Mucosa of rectum (tissue), 2 donors: ENCODE measurements around the gene PHC2.
A peak's percentile ranks its signal among the peaks of the same experiment; 100 is the strongest.

ENCODE experiments used
- H3K27ac ChIP-seq, 2 donors: one replicate each; pipeline ENCODE4 v1.7.0; 2013; ENCODE audit warnings: inconsistent platforms in 2 of 2, low read depth in 2 of 2, low read length in 2 of 2
- H3K27me3 ChIP-seq, 2 donors: one replicate each; pipeline ENCODE4 v1.7.0; 2013; ENCODE audit warnings: low read length in 2 of 2; ENCODE audit not compliant: control insufficient read depth in 2 of 2, insufficient read depth in 2 of 2
- H3K36me3 ChIP-seq, 2 donors: one replicate each; pipeline ENCODE4 v1.7.0; 2013; ENCODE audit warnings: low read length in 2 of 2; ENCODE audit not compliant: control insufficient read depth in 2 of 2, insufficient read depth in 2 of 2
- H3K4me1 ChIP-seq, 2 donors: one replicate each; pipeline ENCODE4 v1.7.0; 2013; ENCODE audit warnings: low read length in 2 of 2, mild to moderate bottlenecking in 1 of 2; ENCODE audit not compliant: control insufficient read depth in 2 of 2, insufficient read depth in 2 of 2
- H3K4me3 ChIP-seq, 2 donors: one replicate each; pipeline ENCODE4 v1.7.0; 2013; ENCODE audit warnings: low read length in 2 of 2
- H3K9ac ChIP-seq, 2 donors: one replicate each; pipeline ENCODE4 v1.7.0; 2013; ENCODE audit warnings: low read length in 2 of 2, low read depth in 1 of 2, mild to moderate bottlenecking in 1 of 2
- H3K9me3 ChIP-seq, 2 donors: one replicate each; pipeline ENCODE4 v1.7.0; 2013; ENCODE audit warnings: low read length in 2 of 2; ENCODE audit not compliant: control insufficient read depth in 2 of 2
- donor health status: healthy.
- donor health status: Normal muscosa, but diverticular disease.

Gene PHC2

GRCh38 chr1:33391343-33392078 lies 39.4 kb downstream of the PHC2 start:
- Histone ChIP-seq H3K36me3 (no peaks in the 10 kb centered on the region), H3K27me3 (no peaks in the 10 kb centered on the region), H3K27ac (no peak overlapping the region), H3K4me3 (no peak overlapping the region), H3K4me1 (peaks cover 4% of the 10 kb centered on the region in 2 donors), H3K9me3 (no peaks in the 10 kb centered on the region), H3K9ac (no peak overlapping the region)

GRCh38 chr1:33390542-33390941 lies 40.4 kb downstream of the PHC2 start:
- Histone ChIP-seq H3K9ac (no peak overlapping the region), H3K4me3 (no peak overlapping the region), H3K36me3 (no peaks in the 10 kb centered on the region), H3K4me1 (peaks cover 4% of the 10 kb centered on the region in 2 donors), H3K27ac (no peak overlapping the region), H3K27me3 (no peaks in the 10 kb centered on the region), H3K9me3 (no peaks in the 10 kb centered on the region)

DNA sequence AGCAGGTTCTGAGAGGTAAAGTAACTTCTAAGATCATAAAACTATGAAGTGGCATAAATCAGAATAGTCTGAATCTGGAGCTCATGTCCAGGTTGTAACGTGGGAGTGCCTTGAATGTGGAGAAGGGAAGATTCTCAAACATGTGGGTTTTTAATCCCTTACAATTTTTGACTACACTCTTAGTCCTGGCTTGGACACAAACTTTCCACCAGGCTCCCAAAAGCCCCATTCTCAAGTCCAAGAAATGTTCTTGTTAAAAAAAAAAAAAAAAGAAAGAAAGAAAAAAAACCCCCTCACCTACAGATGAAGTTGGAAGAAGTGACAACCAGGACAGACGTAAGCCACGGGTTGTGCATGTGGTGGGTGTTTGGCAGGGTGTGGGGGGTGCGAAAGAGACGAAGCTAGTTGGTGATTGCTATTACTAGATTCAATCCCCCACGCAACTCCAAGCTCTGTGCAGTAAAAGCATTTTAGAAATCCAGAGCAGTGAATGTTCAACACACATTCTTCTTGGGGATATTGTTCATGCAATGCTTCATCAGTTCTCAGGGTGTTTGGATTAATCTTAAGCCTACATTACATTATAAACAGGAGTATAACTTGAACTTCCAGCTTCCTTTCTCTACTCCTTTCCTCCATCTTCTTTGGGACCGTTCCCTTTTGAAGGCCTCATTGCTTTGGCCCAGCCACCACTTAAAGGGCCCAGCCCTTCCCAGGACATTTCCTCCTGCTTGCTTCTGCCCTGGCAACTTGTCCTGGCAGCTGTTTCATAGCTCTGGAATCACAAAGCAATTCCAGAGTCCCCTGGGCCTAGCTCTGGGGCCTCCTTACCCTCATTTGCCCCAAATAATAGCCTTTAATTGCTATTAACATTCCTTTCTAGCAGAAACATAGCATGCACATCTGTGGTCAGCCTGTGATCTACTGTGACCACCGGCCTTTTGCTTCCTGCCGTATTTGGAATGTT lies 41.8 kb downstream of the PHC2 start:
- peak overlapping the region in 1 of 2 donors; percentile 1 for H3K27ac ChIP-seq
- no peaks in the 10 kb centered on the region for H3K9me3 ChIP-seq
- no peak overlapping the region for H3K9ac ChIP-seq
- peaks cover 4% of the 10 kb centered on the region in 2 donors for H3K4me1 ChIP-seq
- H3K27me3 ChIP-seq, result no peaks in the 10 kb centered on the region
- no peak overlapping the region for H3K4me3 ChIP-seq
- no peaks in the 10 kb centered on the region for H3K36me3 ChIP-seq

GRCh38 chr1:33387625-33388024 lies 43.3 kb downstream of the PHC2 start:
- no peaks in the 10 kb centered on the region for H3K27me3 ChIP-seq
- H3K4me3 ChIP-seq, result no peak overlapping the region
- H3K36me3 ChIP-seq, result no peaks in the 10 kb centered on the region
- H3K9me3 ChIP-seq, result no peaks in the 10 kb centered on the region
- no peak overlapping the region for H3K9ac ChIP-seq
- no peak overlapping the region for H3K27ac ChIP-seq
- peaks cover 4% of the 10 kb centered on the region in 2 donors for H3K4me1 ChIP-seq

- Histone ChIP-seq H3K27me3 (no peaks in the 10 kb centered on the region), H3K27ac (no peak overlapping the region), H3K9me3 (no peaks in the 10 kb centered on the region), H3K4me1 (peaks cover 4% of the 10 kb centered on the region in 2 donors), H3K9ac (no peak overlapping the region), H3K4me3 (no peak overlapping the region), H3K36me3 (no peaks in the 10 kb centered on the region)
Measured at GRCh38 chr1:33385251-33385650, 45.6 kb downstream of the PHC2 start.

DNA sequence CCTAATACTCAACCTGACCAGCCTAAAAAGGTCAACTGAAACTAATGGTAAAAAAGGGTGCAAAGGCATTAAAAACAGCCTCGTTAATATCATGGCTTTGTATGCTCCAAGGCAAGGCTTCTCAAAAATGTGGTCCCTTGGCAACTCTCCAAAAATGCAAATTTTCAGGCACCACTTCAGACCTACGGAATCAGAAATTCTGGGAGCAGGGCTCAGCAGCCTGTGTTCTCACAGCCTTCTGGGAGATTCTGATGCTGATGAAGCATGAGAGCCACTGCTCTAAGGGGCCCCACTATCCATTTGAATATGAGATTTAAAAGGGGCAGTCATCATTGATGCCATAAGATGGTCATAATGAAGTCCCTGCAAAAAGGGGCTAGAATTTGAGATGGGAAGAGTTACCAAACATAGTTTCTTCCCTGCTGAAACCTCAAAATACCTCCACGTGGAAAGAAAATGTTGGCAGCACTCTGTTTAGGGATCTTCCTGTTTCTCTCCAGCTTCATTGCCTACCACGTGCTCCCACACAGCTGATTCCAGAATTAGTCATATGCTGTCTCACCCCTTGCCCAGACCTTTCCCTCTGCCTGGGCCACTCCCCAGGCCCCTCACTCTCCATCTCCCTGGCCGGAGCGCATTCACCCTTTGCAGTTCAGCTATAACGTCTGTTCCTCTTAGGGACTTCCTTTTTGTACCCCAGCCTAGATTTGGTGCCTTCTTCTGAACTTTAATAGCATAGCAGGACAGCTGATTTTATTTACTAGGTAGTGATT lies 46.7 kb downstream of the PHC2 start:
- Histone ChIP-seq H3K4me1 (peaks cover under 1 to 4% of the 10 kb centered on the region in 2 donors), H3K36me3 (no peaks in the 10 kb centered on the region), H3K4me3 (no peak overlapping the region), H3K9ac (no peak overlapping the region), H3K27ac (peak overlapping the region in 1 of 2 donors; percentile 1), H3K9me3 (no peaks in the 10 kb centered on the region), H3K27me3 (no peaks in the 10 kb centered on the region)

- H3K9ac ChIP-seq, result no peak overlapping the region
Measured at GRCh38 chr1:33383489-33383888, 47.4 kb downstream of the PHC2 start.

GRCh38 chr1:33382661-33383415 lies 48.1 kb downstream of the PHC2 start:
- Histone ChIP-seq H3K4me1 (no peaks in the 10 kb centered on the region), H3K4me3 (no peak overlapping the region), H3K9ac (no peak overlapping the region), H3K27ac (no peak overlapping the region), H3K36me3 (no peaks in the 10 kb centered on the region), H3K9me3 (no peaks in the 10 kb centered on the region), H3K27me3 (no peaks in the 10 kb centered on the region)

More at GRCh38 chr1:33383489-33383888, 47.4 kb downstream of the PHC2 start:
- H3K4me1 ChIP-seq, result peaks cover 0 to under 1% of the 10 kb centered on the region in 2 donors
- no peaks in the 10 kb centered on the region for H3K9me3 ChIP-seq
- H3K27ac ChIP-seq, result no peak overlapping the region
- no peaks in the 10 kb centered on the region for H3K27me3 ChIP-seq
- H3K4me3 ChIP-seq, result no peak overlapping the region
- H3K36me3 ChIP-seq, result no peaks in the 10 kb centered on the region

- Histone ChIP-seq H3K27me3 (no peaks in the 10 kb centered on the region), H3K4me3 (no peak overlapping the region), H3K4me1 (no peaks in the 10 kb centered on the region), H3K36me3 (no peaks in the 10 kb centered on the region), H3K9me3 (no peaks in the 10 kb centered on the region), H3K9ac (no peak overlapping the region), H3K27ac (no peak overlapping the region)
Measured at GRCh38 chr1:33381977-33382376, 48.9 kb downstream of the PHC2 start.
